Mammary epithelial cell (primary cell): ENCODE results near the gene GABRG3.

Experiments
- CTCF ChIP-seq, 2 donors: IDR thresholded peaks in 1 of 2; conservative IDR thresholded peaks in 1 of 2; 2 replicates each; pipeline ENCODE4 v1.5.1; 2011 to 2012; ENCODE audit warnings: inconsistent platforms in 2 of 2, low read length in 2 of 2, mild to moderate bottlenecking in 2 of 2, control low read depth in 1 of 2, low read depth in 1 of 2; ENCODE audit not compliant: insufficient read depth in 1 of 2; ENCODE audit errors: extremely low read depth in 1 of 2
- EZH2 ChIP-seq: IDR thresholded peaks from 2 replicates; pipeline ENCODE4 v1.6.1; 2012; ENCODE audit warnings: low read length, inconsistent platforms, borderline replicate concordance

GRCh38 chr15:27057904-27058645 lies 87.1 kb downstream of the GABRG3 start:
- no peak for TF ChIP-seq CTCF (conservative IDR thresholded peaks at IDR 0.05 in 1 of 2, IDR thresholded peaks at IDR 0.05 in 1 of 2; ENCODE audit: extremely low read depth in 1 of 2, insufficient read depth in 1 of 2, low read depth in 1 of 2, low read length in 2 of 2)
- TF ChIP-seq EZH2, result no peak
